ENCODE data around the gene CDYL2.

DNA sequence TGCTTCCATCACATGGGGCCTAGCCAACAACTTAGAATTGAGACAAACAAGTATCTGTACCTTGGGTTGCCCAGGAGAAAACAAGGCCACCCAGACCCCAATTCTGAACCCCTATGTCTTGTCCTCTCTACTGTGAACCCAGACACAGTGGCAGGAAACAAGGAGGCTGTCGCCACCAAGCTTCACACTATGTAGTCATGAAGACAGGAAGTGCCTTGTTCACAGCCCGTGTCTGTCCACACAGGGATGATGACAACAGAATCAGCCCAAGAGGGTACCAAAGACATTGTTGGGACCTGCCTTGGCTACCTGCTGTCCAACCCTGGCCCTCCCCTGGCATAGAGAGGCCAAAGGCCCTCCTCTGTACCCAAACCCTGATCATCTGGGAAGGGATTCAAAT, 84.8 kb downstream of the CDYL2 start:
- TF ChIP-seq POLR2A (IDR thresholded peaks at IDR 0.05), result no peak
- TF ChIP-seq, protein P1, sequence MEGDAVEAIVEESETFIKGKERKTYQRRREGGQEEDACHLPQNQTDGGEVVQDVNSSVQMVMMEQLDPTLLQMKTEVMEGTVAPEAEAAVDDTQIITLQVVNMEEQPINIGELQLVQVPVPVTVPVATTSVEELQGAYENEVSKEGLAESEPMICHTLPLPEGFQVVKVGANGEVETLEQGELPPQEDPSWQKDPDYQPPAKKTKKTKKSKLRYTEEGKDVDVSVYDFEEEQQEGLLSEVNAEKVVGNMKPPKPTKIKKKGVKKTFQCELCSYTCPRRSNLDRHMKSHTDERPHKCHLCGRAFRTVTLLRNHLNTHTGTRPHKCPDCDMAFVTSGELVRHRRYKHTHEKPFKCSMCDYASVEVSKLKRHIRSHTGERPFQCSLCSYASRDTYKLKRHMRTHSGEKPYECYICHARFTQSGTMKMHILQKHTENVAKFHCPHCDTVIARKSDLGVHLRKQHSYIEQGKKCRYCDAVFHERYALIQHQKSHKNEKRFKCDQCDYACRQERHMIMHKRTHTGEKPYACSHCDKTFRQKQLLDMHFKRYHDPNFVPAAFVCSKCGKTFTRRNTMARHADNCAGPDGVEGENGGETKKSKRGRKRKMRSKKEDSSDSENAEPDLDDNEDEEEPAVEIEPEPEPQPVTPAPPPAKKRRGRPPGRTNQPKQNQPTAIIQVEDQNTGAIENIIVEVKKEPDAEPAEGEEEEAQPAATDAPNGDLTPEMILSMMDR (IDR thresholded peaks at IDR 0.05 in 4 of 5, conservative IDR thresholded peaks at IDR 0.05 in 1 of 5), result no peak
